ENCODE results near the gene JAK3.

- no peak for TF ChIP-seq CTCF (IDR thresholded peaks at IDR 0.05)
- no peak for TF ChIP-seq POLR2A (IDR thresholded peaks at IDR 0.05)
- no peak for TF ChIP-seq POLR2AphosphoS5 (IDR thresholded peaks at IDR 0.05; ENCODE audit: insufficient read depth in 1 of 2, low read depth in 1 of 2)
These were observed 68.5 kb downstream of the JAK3 start for GRCh38 chr19:17778968-17779929.

Data from vagina (tissue), 2 donors.